Fibroblast of mammary gland (primary cell): ENCODE results near the gene KDM2A.

Source experiments
- DNase-seq: peaks from one replicate; pipeline ENCODE4 v3.0.0-alpha.2; 2010; ENCODE audit warnings: low read depth
- H3K4me3 ChIP-seq: 2 replicates; pipeline ENCODE4 v1.5.1; 2011; ENCODE audit warnings: low read depth, mild to moderate bottlenecking, low read length, moderate library complexity; ENCODE audit not compliant: control insufficient read depth
- CTCF ChIP-seq: conservative IDR thresholded peaks from 2 replicates; pipeline ENCODE4 v1.5.1; 2011; ENCODE audit warnings: low read depth, low read length, inconsistent platforms; ENCODE audit not compliant: control insufficient read depth, insufficient read depth

The KDM2A gene

GRCh38 chr11:67082071-67082791, 36.8 kb upstream of the KDM2A start:
- DNase-seq: peak; percentile 12
- TF ChIP-seq CTCF: no peak
- no peak overlapping the region for H3K4me3 ChIP-seq

GRCh38 chr11:67083786-67084366, 35.2 kb upstream of the KDM2A start:
- no peak for DNase-seq
- no peak overlapping the region for H3K4me3 ChIP-seq
- no peak for TF ChIP-seq CTCF

- no peak for DNase-seq
- no peak overlapping the region for H3K4me3 ChIP-seq
- TF ChIP-seq CTCF: no peak
Observed at GRCh38 chr11:67085617-67086016, 33.4 kb upstream of the KDM2A start.

- TF ChIP-seq CTCF: no peak
- no peak for DNase-seq
Observed at GRCh38 chr11:67090717-67091116, 28.3 kb upstream of the KDM2A start.

GRCh38 chr11:67095214-67095507, 23.9 kb upstream of the KDM2A start:
- no peak overlapping the region for H3K4me3 ChIP-seq
- no peak for TF ChIP-seq CTCF
- DNase-seq: no peak

More at GRCh38 chr11:67090717-67091116, 28.3 kb upstream of the KDM2A start:
- no peak overlapping the region for H3K4me3 ChIP-seq

- no peak for TF ChIP-seq CTCF
- no peak overlapping the region for H3K4me3 ChIP-seq
Observed at GRCh38 chr11:67098799-67099429, 20.1 kb upstream of the KDM2A start.

More at GRCh38 chr11:67098799-67099429, 20.1 kb upstream of the KDM2A start:
- DNase-seq: no peak
